Measurements from ENCODE around the gene PRPF18.

PRPF18 gene

GRCh38 chr10:13644866-13645265, 58.1 kb downstream of the PRPF18 start:
- no peak for DNase-seq

GRCh38 chr10:13648425-13648824, 61.7 kb downstream of the PRPF18 start:
- DNase-seq = no peak

- DNase-seq = no peak
Observed at GRCh38 chr10:13649844-13650520, 63.2 kb downstream of the PRPF18 start.

GRCh38 chr10:13650961-13651360, 64.2 kb downstream of the PRPF18 start:
- no peak for DNase-seq

DNA sequence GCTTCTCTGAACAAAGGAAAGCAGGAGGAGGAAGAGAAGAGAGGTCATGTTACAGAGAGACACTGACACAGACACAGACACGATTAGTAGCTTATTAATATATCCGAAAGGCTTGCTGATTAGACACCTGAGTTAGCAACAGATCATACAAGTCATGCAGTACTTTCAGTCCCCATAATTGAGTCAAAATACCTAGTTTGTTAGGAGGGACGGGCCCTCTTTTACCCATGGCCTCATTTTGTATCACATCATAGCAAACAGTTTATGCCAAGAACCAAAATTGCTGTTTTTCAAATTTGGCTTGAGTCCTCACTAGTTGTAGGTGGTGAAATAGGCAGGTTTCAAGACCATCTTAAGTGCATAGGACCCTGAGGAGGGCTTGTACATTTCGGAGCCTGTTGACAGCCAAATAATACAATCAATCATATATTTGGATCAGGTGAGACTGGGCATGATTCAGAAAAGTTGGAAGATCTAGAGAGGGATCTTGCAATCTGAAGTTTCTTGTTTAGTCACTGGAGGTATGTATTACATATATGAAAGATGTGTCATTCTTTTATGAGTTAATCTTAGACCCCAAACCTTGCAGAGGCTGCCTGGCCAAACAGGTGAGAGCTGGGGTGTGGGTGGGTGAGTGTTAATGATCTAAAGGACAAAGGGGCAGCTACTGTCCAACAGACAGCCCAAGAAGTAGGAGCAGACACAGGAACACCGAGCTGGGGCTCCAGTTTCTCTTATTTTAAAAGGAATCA, 65.4 kb downstream of the PRPF18 start:
- no peak for DNase-seq

DNA sequence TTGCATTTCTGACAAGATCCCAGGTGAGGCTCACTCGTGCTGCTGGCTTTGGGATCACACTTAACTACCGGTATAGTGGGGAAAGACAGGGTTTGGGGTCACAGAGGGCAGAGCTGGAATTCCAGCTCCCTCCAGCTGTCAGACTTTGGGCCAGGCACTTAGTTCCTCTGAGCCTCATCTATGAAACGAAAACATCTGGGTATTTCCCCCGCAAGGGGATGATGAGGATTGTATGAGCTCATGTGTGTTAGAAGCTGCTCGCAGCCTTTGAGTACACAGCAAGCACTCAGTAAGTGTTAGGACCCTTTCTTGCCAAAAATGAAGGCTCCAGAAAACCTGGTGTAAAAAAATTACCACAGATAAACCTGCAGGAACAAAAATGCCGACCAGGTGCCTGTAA, 66.1 kb downstream of the PRPF18 start:
- no peak for DNase-seq

- no peak for DNase-seq
Observed at GRCh38 chr10:13654118-13654830, 67.5 kb downstream of the PRPF18 start.

DNA sequence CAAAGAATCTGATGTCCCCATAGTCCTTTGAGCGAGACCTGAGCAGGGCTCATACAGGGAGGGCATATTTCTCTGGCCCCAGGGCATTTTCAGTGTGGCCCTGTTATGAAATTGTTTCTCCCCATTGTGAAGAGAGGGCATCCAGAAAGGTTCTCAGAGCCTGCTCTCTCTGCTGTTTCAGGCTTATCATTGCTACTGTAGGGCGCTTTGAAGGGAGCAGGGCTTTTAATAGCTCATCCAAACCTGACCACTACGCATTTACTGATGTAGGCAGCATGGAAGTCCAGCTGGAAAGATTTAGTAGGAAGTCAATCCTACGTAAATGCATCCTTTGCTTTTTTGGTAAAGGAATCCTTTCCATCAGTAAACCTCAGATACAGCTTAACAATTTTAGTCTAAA, 68.1 kb downstream of the PRPF18 start:
- DNase-seq = no peak

DNA sequence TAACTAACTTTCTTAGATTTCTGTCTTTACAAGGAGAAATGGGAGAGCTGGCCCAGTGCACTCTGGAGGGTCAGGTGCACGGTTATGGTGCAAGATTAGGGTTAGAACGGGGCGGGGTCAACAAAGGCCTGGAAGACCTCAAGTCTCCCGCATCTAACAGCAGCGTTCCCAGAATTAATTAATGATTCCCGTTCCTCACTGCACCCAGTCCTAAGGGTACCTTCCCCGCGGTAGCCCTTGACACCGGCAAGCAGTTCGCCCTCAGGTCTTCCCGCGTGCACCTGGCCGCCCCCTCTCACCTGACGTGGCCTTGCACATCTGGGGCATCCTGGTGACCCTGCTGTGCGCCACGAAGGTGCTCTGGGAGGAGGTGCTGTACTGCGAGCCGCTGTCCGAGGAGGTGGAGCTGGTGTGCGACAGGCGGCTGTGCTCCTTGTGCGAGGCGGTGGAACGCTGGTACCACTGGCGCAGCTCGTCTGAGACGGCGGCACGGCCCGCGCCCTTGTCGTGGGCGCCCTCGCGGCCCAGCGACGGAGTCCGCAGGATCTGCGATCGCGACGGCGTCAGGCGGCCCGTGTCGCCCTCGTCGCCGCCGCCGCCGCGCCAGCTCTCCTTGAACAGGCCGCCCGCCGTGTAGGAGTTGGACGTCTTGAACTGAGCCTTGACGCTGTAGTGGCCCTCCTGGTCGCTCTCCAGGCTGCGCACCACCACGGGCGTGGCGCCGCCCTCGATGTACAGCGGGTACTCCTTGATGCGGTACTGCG, 69.8 kb downstream of the PRPF18 start:
- DNase-seq = no peak

DNA sequence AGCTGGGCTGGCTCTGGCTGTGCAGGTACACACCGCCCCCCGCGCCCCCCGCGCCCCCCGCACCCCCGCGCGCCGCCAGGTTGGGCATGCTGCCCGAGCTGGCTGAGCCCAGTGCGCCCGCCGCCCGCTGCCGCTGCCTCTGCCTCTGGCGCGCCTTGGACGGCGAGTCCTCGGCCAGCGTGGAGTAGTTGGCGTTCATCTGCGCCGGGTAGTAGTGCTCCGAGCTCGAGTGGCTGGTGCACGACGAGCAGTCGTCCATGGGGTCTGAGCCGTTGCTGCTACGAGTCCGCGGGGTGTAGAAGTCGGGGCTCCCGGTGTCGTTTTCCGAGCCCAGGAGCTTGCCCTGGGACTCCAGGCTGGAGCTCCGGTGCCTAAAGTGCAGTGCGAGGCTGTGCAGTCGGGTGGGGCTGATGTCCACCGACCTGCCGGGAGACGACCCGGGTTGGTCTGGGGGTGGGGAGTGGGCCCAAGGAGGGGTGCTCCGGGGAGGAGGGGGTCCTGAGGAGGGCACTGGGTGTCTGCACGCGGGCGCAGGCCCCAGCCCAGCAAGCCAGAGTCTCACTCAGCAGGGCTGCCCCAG, 70.4 kb downstream of the PRPF18 start:
- DNase-seq = no peak

GRCh38 chr10:13658264-13658663, 71.5 kb downstream of the PRPF18 start:
- no peak for DNase-seq

GRCh38 chr10:13658871-13659685, 72.3 kb downstream of the PRPF18 start:
- DNase-seq = no peak

GRCh38 chr10:13659887-13660550, 73.3 kb downstream of the PRPF18 start:
- DNase-seq = peak; percentile 19

- DNase-seq = no peak
Observed at GRCh38 chr10:13660551-13660920, 73.8 kb downstream of the PRPF18 start.

DNA sequence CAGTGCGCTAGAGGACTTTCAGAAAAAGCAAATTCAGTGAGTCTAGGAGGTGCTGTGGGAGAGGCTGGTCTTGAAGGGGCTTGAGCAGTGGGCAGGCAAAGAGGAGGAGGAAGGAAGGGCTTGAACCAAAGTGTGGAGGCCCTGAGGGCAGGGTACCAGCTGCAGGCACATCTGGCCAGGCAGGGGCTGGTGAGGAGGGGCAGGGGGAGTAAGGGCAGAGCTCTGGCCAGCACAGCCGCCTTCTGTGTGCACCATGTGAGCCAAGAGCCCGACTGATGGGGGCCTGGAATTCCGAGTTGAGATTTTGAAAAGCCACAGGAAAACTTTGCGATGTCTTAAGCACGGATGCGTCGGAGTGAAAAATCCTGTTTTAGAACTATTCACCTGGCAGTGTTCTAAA, 74.5 kb downstream of the PRPF18 start:
- DNase-seq = no peak

GRCh38 chr10:13665516-13666262, 78.9 kb downstream of the PRPF18 start:
- DNase-seq = no peak

DNA sequence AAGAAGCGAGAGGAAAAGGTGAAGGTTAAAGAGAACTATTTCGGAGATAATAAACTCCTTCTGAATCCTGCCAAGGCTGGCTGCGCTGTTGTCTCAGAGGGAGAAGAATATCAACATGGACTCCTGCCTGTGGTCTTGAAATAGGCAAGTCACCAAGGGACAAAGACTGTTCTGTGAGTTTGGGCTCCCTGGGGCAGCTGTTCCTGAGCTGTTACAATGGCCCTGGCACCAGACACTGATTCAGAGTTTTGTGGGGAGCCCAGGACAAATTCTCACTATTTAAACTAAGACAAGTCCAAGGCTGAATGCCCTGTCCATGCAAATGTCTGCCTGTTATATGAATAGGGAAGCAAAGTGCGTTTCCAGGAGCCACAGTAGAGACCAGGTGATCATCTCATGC, 81.4 kb downstream of the PRPF18 start:
- no peak for DNase-seq

DNA sequence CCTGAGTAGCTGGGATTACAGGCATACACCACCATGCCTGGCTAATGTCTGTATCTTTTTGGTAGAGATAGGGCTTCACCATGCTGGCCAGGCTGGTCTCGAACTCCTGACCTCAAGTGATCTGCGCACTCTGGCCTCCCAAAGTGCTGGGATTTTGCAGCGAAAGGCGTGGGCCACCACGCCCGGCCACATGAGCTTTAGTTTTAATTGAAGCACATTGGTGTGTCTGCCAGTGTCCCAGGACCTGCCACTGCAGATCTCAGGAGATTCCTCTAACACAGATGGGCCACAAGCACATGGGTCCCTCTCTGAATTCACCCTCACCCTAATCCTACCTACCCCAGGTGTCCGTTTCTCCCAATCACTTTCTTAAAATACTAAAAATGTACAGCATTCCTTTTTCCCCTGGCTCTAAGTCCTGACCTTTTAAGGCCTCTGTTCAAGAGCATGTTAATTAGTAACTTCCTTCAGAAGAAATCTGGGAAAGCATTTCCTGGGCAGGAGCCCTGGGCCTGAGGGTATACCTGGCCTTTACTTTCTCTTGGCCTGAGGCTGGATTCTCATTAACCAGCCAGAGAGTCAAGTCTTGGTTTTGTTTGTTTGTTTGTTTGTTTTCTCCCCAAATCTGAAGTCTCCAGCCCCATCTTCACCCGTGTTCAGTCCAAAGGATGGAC, 82.6 kb downstream of the PRPF18 start:
- DNase-seq = no peak

DNA sequence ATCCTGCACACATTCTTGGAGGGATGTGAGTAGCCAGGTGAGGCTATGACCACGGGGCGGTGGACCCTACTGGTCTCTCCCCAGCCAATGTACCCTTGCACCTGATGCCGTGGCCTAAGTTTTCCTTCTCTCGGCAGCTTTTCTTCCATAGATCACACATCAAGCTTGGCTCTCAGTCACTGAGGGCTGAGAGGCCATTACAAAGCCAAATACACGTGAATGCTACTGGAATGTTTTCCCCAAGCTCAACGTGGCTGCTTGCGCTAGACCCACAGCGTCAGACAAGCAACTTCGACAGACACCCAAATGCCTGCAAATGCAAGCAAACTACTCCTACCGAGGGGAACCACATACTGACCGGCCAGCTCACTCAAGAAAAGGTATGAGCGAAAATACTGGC, 83.1 kb downstream of the PRPF18 start:
- no peak for DNase-seq

DNA sequence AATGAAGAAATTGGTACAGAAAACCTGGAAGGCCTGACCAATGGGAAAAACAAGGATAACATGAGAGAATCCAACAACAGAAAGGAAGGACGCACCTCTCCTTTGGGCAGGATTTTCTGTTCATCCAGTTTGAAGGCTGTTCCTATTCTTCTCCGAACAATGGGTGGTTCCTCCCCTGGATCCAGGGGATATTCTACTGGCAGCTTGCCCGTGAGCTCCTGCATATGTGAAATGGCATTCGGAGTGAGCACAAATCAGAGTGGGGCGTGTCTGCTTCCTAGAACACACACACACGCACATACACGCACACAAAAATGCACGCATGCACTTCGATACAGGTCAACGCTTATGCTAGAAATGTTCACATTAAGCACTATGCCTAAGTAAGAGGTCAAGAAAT, 83.5 kb downstream of the PRPF18 start:
- no peak for DNase-seq

All from NCI-H1436 (cell line).